A204.1 (cell line): ENCODE results near the gene GMDS.

ENCODE experiments used
- FAIRE-seq: peaks from 2 replicates; lab custom pipeline; 2012; peaks lifted over from hg19 to GRCh38; lab: Jason Lieb, UNC

Gene GMDS

GRCh38 chr6:1586861-1587450 is 658.4 kb downstream of the GMDS start:
- FAIRE-seq, result no peak

- no peak for FAIRE-seq
Observed at GRCh38 chr6:1586256-1586655, 659.1 kb downstream of the GMDS start.

- no peak for FAIRE-seq
Observed at GRCh38 chr6:1585669-1586049, 659.7 kb downstream of the GMDS start.

- no peak for FAIRE-seq
Observed at GRCh38 chr6:1584996-1585668, 660.3 kb downstream of the GMDS start.

GRCh38 chr6:1584146-1584545 is 661.3 kb downstream of the GMDS start:
- no peak for FAIRE-seq

- FAIRE-seq, result no peak
Observed at GRCh38 chr6:1581120-1581991, 664.0 kb downstream of the GMDS start.

- FAIRE-seq, result no peak
Observed at GRCh38 chr6:1580585-1580984, 664.8 kb downstream of the GMDS start.

- FAIRE-seq, result no peak
Observed at GRCh38 chr6:1580109-1580508, 665.3 kb downstream of the GMDS start.

GRCh38 chr6:1579096-1579495 is 666.3 kb downstream of the GMDS start:
- FAIRE-seq, result no peak

GRCh38 chr6:1577896-1578745 is 667.3 kb downstream of the GMDS start:
- no peak for FAIRE-seq

GRCh38 chr6:1577146-1577680 is 668.2 kb downstream of the GMDS start:
- FAIRE-seq, result no peak

GRCh38 chr6:1576711-1577110 is 668.7 kb downstream of the GMDS start:
- no peak for FAIRE-seq

GRCh38 chr6:1576166-1576565 is 669.2 kb downstream of the GMDS start:
- no peak for FAIRE-seq

GRCh38 chr6:1575210-1576041 is 670.0 kb downstream of the GMDS start:
- FAIRE-seq, result no peak

GRCh38 chr6:1574890-1575209 is 670.6 kb downstream of the GMDS start:
- FAIRE-seq, result no peak

GRCh38 chr6:1574083-1574761 is 671.2 kb downstream of the GMDS start:
- no peak for FAIRE-seq
